ENCODE results near the gene CYP4V2. TPM values are rescaled to one million over a fixed set of nuclear protein-coding genes. Genes with fewer than 3 reads are reported as not detected.

Gene CYP4V2
- total RNA-seq, 6 experiments from 2014 or later, result 82.4 to 199 (median 94.1) TPM

DNA sequence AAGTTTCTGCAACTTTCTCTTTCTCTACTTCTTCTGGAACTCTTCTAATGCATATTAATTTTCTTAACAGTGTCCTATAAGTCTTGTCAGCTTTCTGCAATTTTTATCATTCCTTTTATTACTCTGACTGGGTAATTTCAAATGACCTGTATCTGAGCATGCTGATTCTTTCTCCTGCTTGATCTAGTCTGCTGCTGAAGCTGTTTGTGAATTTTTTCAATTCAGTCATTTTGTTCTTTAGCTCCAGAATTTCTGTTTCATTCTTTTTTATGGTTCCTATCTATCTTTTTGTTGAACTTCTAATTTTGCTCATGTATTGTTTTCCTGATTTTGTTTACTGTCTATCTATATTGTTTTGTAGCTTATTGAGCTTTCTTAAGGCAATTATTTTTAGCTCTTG is 34.5 kb downstream of the CYP4V2 start:
- H3K9me3 ChIP-seq, result no peaks in the 10 kb centered on the region

DNA sequence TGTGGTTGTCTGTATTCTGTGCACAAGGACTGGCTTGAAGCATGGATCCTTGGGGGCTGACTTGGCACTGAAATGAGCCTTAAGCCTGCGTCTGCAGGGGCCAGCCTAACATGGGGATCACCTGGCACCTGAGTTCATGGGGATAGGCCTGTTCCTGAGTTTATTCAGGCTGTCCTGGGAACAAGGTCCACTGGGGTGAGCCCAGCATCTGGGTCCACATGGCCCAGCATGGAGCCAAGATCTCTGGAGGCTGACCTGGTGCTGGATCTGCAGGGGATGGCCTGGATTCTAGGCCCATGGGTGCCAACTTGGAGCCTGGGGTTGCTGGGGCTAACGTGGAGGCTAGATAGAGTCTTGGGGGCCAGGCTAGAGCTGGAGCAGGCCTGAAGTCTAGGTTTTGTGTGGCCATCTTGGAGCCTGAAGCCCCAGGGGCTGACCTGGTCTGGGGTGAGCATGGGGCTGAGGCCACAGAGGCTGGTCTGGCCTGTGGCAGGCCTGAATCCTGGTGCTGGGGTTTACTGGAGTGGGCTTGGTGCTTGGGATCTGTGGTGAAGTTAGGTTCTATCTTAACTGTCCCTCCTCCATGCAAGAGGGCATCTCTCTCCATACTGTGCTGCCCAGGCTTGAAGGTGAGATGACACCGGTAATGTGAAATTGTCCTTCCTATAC is 35.3 kb downstream of the CYP4V2 start:
- H3K27me3 ChIP-seq, result no peaks in the 10 kb centered on the region
- TF ChIP-seq, protein P1, sequence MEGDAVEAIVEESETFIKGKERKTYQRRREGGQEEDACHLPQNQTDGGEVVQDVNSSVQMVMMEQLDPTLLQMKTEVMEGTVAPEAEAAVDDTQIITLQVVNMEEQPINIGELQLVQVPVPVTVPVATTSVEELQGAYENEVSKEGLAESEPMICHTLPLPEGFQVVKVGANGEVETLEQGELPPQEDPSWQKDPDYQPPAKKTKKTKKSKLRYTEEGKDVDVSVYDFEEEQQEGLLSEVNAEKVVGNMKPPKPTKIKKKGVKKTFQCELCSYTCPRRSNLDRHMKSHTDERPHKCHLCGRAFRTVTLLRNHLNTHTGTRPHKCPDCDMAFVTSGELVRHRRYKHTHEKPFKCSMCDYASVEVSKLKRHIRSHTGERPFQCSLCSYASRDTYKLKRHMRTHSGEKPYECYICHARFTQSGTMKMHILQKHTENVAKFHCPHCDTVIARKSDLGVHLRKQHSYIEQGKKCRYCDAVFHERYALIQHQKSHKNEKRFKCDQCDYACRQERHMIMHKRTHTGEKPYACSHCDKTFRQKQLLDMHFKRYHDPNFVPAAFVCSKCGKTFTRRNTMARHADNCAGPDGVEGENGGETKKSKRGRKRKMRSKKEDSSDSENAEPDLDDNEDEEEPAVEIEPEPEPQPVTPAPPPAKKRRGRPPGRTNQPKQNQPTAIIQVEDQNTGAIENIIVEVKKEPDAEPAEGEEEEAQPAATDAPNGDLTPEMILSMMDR (IDR thresholded peaks at IDR 0.05), result no peak
- no peak for TF ChIP-seq POLR2A (IDR thresholded peaks at IDR 0.05)

More for the DNA sequence above, 34.5 kb downstream of the CYP4V2 start:
- intact Hi-C loops (cut with DNase I), result no loop called here
- Histone ChIP-seq H3K27ac (peak overlapping the region in 2 of 3 donors; percentile 77 to 87), H3K36me3 (no peaks in the 10 kb centered on the region), H3K4me1 (peaks cover 0 to 49% (median 7%) of the 10 kb centered on the region in 4 donors), H3K27me3 (no peaks in the 10 kb centered on the region), H3K4me3 (no peak overlapping the region)
- DNase-seq, result no peak
- no peak for TF ChIP-seq POLR2A (IDR thresholded peaks at IDR 0.05)
- TF ChIP-seq, protein P1 (IDR thresholded peaks at IDR 0.05), result no peak
- ATAC-seq, result no peak

DNA sequence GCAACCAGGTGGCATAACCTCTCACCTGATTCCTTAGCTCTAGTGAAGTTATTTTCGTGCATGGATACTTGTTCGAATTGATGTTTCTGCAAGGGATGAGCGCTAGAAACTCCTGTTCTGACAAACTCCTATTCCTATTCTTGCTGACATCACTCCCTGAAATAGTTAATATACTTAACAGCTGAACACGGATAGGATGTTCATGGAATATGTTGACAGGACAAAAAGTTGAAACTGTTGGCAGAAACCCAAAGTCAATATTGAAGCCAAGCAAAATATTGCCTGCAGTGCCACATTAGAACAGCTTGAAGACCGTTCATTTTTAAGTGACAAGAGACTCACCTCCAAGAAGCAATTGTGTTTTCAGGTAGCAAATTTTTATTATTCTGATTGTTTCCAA is 35.9 kb downstream of the CYP4V2 start, which contains the start of gene KLKB1:
KLKB1 (plus strand) TSS at position 287 of the 400 bp plus-strand sequence. CDS start 689 bp downstream, outside the sequence.
- intact Hi-C loops (cut with DNase I), result no loop called here
- Histone ChIP-seq H3K27ac (peak within 1 kb of the TSS; percentile 37 to 87 (median 77)), H3K27me3 (no peaks in the 10 kb centered on the region), H3K36me3 (peaks cover 0 to 2% (median under 1%) of the 10 kb centered on the region in 4 donors), H3K9me3 (no peaks in the 10 kb centered on the region), H3K4me1 (peaks cover 0 to 43% (median 7%) of the 10 kb centered on the region in 4 donors), H3K4me3 (peak within 1 kb of the TSS; percentile 10 to 51 (median 33))
- DNase-seq, result no peak
- ATAC-seq, result peak; percentile 77 to 84 (median 82)
- TF ChIP-seq, protein P1 (IDR thresholded peaks at IDR 0.05), result peak in 1 of 4 donors; percentile 12
- peak; percentile 28 for TF ChIP-seq POLR2A (IDR thresholded peaks at IDR 0.05)
- WGBS (ENCODE audit: insufficient coverage, low coverage, low lambda C conversion rate, missing lambda C conversion rate), result 33% methylated on average over 5 of the region's 5 CpGs

More for the DNA sequence above, 35.3 kb downstream of the CYP4V2 start:
- peak overlapping the region; percentile 23 to 87 (median 77) for H3K27ac ChIP-seq
- no peaks in the 10 kb centered on the region for H3K36me3 ChIP-seq
- H3K4me3 ChIP-seq, result peak overlapping the region in 2 of 3 donors; percentile 33 to 51
- DNase-seq, result peak in 2 of 3 donors; percentile 73 to 84
- peak; percentile 7 to 66 (median 65) for ATAC-seq
- H3K4me1 ChIP-seq, result peaks cover 0 to 49% (median 7%) of the 10 kb centered on the region in 4 donors
- no peaks in the 10 kb centered on the region for H3K9me3 ChIP-seq
- intact Hi-C loops (cut with DNase I), result no loop called here
- 52% methylated on average over 2 of the region's 3 CpGs for WGBS (ENCODE audit: insufficient coverage, low coverage, low lambda C conversion rate, missing lambda C conversion rate)

DNA sequence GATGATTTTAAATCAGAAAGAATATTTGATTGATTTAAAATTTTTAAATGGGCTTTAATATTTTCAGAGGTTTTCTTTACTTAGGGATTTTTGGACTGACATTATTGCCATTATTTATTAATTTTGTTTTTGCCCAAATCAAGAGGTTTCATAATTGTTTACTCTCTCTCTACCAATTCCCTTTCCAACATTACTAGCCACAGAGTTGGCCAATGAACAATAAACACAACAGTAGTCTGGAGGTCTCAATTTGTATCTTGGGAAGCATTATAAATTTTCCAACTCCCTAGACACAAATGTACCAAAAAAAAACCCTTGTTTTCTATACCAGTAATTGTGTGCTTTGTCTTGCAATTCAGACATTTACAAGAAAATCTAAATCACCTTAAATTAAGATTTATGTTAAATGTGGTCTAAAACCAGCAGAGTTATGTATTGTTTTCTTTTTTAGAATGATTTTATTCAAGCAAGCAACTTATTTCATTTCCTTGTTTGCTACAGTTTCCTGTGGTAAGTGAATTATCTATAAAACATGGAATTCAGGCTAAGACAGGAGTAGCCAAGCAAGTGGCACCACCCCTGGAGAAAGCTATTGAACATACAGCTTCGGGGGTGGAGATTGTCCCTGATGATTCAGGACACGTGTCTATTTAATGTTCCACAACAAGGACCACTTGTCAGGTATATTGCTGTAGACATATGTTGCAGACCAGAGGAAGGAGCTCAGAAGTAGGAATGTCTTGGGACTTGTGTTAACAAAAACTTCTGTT is 36.6 kb downstream of the CYP4V2 start:
- ATAC-seq (peak; percentile 69 to 76 (median 72)), DNase-seq (no peak)
- intact Hi-C loops (cut with DNase I), result no loop called here
- H3K27me3 ChIP-seq, result no peaks in the 10 kb centered on the region
- peak overlapping the region; percentile 10 to 51 (median 33) for H3K4me3 ChIP-seq
- H3K4me1 ChIP-seq, result peaks cover 0 to 38% (median 8%) of the 10 kb centered on the region in 4 donors
- no peaks in the 10 kb centered on the region for H3K9me3 ChIP-seq
- WGBS (ENCODE audit: insufficient coverage, low coverage, low lambda C conversion rate, missing lambda C conversion rate), result 5% methylated on average over 2 of the region's 2 CpGs
- H3K36me3 ChIP-seq, result peaks cover 0 to 8% (median 3%) of the 10 kb centered on the region in 4 donors
- TF ChIP-seq, protein P1 (IDR thresholded peaks at IDR 0.05), result no peak
- no peak for TF ChIP-seq POLR2A (IDR thresholded peaks at IDR 0.05)
- peak overlapping the region; percentile 37 to 87 (median 77) for H3K27ac ChIP-seq
